ENCODE results near the gene TENM3. TPM values are rescaled to one million over a fixed set of nuclear protein-coding genes. Genes with fewer than 3 reads are reported as not detected.

TENM3 gene
- polyA plus RNA-seq, 1 experiment: 54.9 TPM

- CTCF ChIA-PET: no interaction called here
- Histone ChIP-seq H3K27me3 (ENCODE audit: control insufficient read depth, insufficient read depth, low read length) (no peaks in the 10 kb centered on the region), H3K4me3 (ENCODE audit: low read depth, low read length) (no peak overlapping the region), H3K27ac (ENCODE audit: low read depth, low read length) (no peak overlapping the region), H3K9me3 (ENCODE audit: control insufficient read depth, insufficient read depth, low read length) (peaks cover 2% of the 10 kb centered on the region; the same call in 1 of the 2 replicates)
- no peak for TF ChIP-seq CTCF (IDR thresholded peaks at IDR 0.05; ENCODE audit: low read depth, low read length)
- DNase-seq (ENCODE audit: low read depth, low spot score): no peak
- POLR2A ChIA-PET: no interaction called here
Measured at GRCh38 chr4:182292612-182293011, 49.4 kb downstream of the TENM3 start.

GRCh38 chr4:182293691-182294255, 50.6 kb downstream of the TENM3 start:
- no peaks in the 10 kb centered on the region for H3K27me3 ChIP-seq (ENCODE audit: control insufficient read depth, insufficient read depth, low read length)
- H3K9me3 ChIP-seq (ENCODE audit: control insufficient read depth, insufficient read depth, low read length): peaks cover 2% of the 10 kb centered on the region; the same call in 1 of the 2 replicates
- H3K4me3 ChIP-seq (ENCODE audit: low read depth, low read length): no peak overlapping the region
- ChIA-PET CTCF (interaction anchor here (0.9 kb wide), 1 partner anchor 16 kb away, joined by 3 read pairs; no protein-coding TSS in a partner anchor), POLR2A (no interaction called here)
- no peak for TF ChIP-seq CTCF (IDR thresholded peaks at IDR 0.05; ENCODE audit: low read depth, low read length)
- H3K27ac ChIP-seq (ENCODE audit: low read depth, low read length): no peak overlapping the region
- DNase-seq (ENCODE audit: low read depth, low spot score): no peak

- TF ChIP-seq CTCF (IDR thresholded peaks at IDR 0.05; ENCODE audit: low read depth, low read length): no peak
- H3K27ac ChIP-seq (ENCODE audit: low read depth, low read length): no peak overlapping the region
- ChIA-PET CTCF (no interaction called here), POLR2A (no interaction called here)
- no peaks in the 10 kb centered on the region for H3K9me3 ChIP-seq (ENCODE audit: control insufficient read depth, insufficient read depth, low read length)
- H3K4me3 ChIP-seq (ENCODE audit: low read depth, low read length): no peak overlapping the region
- no peaks in the 10 kb centered on the region for H3K27me3 ChIP-seq (ENCODE audit: control insufficient read depth, insufficient read depth, low read length)
- DNase-seq (ENCODE audit: low read depth, low spot score): no peak
Measured at GRCh38 chr4:182294451-182294850, 51.2 kb downstream of the TENM3 start.

GRCh38 chr4:182297659-182298058, 54.5 kb downstream of the TENM3 start:
- Histone ChIP-seq H3K27me3 (ENCODE audit: control insufficient read depth, insufficient read depth, low read length) (no peaks in the 10 kb centered on the region), H3K9me3 (ENCODE audit: control insufficient read depth, insufficient read depth, low read length) (no peaks in the 10 kb centered on the region), H3K27ac (ENCODE audit: low read depth, low read length) (peak overlapping the region; percentile 48), H3K4me3 (ENCODE audit: low read depth, low read length) (no peak overlapping the region)
- TF ChIP-seq CTCF (IDR thresholded peaks at IDR 0.05; ENCODE audit: low read depth, low read length): no peak
- ChIA-PET POLR2A (interaction anchor here (0.6 kb wide), 1 partner anchor 109 kb away, joined by 3 read pairs; no protein-coding TSS in a partner anchor), CTCF (no interaction called here)
- no peak for DNase-seq (ENCODE audit: low read depth, low spot score)

- H3K27me3 ChIP-seq (ENCODE audit: control insufficient read depth, insufficient read depth, low read length): no peaks in the 10 kb centered on the region
- H3K4me3 ChIP-seq (ENCODE audit: low read depth, low read length): no peak overlapping the region
- DNase-seq (ENCODE audit: low read depth, low spot score): no peak
- CTCF ChIA-PET: no interaction called here
- no peak overlapping the region for H3K27ac ChIP-seq (ENCODE audit: low read depth, low read length)
- TF ChIP-seq CTCF (IDR thresholded peaks at IDR 0.05; ENCODE audit: low read depth, low read length): no peak
- H3K9me3 ChIP-seq (ENCODE audit: control insufficient read depth, insufficient read depth, low read length): no peaks in the 10 kb centered on the region
- POLR2A ChIA-PET: interaction anchor here (0.5 kb wide), 1 partner anchor 19 kb away, joined by 6 read pairs; no protein-coding TSS in a partner anchor
Measured at GRCh38 chr4:182301736-182302135, 58.5 kb downstream of the TENM3 start.
